ENCODE results near the gene TNFRSF1A. TPM values are rescaled to one million over a fixed set of nuclear protein-coding genes. Genes with fewer than 3 reads are reported as not detected.

TNFRSF1A gene
- total RNA-seq, 1 donor from 2014 or later = 127 TPM

DNA sequence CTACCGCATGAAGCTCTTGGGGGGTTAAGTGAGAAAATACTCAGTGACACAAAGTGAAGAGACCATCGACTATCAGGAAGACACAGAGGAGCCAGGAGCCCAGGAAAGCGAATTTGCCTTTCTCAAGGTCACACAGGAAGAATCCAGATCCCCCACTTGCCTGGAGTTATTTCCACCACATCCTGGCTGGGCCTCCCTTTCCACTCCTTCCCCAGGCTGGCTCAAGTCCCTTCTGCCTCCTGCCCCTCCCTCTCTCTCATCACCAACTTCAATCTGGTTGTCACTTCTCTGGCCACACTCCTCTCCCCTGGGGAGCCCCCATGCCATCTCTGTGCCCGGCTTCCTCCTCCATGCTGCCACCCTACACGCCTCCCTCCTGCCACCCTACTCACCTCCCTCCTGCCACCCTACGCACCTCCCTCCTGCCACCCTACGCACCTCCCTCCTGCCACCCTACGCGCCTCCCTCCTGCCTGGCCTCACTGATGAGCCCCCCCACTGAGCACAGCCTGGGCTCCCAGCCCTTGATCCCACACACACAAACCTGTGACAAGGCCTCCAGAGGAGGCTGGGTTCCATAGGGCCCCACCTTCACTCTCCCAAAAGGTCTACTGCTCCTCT, 27.1 kb upstream of the TNFRSF1A start:
- TF ChIP-seq, protein P1, sequence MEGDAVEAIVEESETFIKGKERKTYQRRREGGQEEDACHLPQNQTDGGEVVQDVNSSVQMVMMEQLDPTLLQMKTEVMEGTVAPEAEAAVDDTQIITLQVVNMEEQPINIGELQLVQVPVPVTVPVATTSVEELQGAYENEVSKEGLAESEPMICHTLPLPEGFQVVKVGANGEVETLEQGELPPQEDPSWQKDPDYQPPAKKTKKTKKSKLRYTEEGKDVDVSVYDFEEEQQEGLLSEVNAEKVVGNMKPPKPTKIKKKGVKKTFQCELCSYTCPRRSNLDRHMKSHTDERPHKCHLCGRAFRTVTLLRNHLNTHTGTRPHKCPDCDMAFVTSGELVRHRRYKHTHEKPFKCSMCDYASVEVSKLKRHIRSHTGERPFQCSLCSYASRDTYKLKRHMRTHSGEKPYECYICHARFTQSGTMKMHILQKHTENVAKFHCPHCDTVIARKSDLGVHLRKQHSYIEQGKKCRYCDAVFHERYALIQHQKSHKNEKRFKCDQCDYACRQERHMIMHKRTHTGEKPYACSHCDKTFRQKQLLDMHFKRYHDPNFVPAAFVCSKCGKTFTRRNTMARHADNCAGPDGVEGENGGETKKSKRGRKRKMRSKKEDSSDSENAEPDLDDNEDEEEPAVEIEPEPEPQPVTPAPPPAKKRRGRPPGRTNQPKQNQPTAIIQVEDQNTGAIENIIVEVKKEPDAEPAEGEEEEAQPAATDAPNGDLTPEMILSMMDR (IDR thresholded peaks at IDR 0.05) = no peak
- Mint-ChIP-seq H3K4me3 (ENCODE audit: unreplicated experiment) (no peak overlapping the region), H3K4me1 (ENCODE audit: low read depth) (peaks cover 31% of the 10 kb centered on the region), H3K36me3 (ENCODE audit: low read depth) (no peaks in the 10 kb centered on the region), H3K27me3 (ENCODE audit: low read depth) (no peaks in the 10 kb centered on the region), H3K9me3 (ENCODE audit: low read depth) (no peaks in the 10 kb centered on the region), H3K27ac (ENCODE audit: unreplicated experiment) (no peak overlapping the region)
- peak; percentile 68 for DNase-seq (ENCODE audit: low spot score)

DNA sequence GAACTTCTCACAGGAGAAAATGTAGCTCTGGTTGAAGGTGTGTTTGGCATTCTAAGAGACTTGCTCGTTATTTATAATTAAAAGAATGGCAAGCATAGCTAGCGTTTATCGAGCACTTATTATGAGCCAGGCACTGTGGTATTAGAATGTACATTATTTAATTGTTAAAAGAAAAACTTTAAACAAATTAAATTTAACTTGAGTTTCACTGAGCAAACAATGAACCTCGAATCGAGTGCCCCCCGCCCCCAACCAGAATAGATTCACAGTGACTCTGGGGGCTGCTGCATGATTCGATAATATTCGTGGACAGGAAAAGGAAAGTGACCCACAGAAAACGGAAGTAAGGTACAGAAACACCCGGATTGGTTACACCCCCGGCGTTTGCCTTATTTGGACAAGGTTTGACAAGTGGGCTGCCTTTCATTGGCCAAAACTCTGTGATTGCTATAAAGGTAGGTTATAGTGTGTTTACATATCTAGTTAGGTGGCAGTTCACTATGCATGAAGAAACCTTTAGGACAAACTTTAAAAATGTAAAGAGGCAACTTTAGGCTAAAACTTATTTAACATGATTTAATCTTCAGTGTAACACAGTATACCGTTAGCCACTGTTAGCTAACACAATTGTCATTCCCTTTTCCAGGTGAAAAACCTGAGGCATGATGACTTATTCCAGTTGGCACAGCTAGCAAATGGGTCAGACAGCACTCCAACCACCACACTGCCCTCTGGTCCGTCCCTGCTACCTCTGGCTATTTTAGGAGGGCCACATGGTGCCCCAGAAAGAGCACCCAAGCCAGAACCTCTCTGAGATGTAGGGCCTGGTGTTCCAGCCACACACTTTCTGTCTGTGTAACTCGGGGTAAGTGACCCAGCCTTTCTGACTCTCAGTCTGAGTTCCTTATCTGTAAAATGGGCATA, 26.4 kb upstream of the TNFRSF1A start:
- DNase-seq (ENCODE audit: low spot score) = peak; percentile 25
- Mint-ChIP-seq H3K9me3 (ENCODE audit: low read depth) (no peaks in the 10 kb centered on the region), H3K4me3 (ENCODE audit: unreplicated experiment) (no peak overlapping the region), H3K27me3 (ENCODE audit: low read depth) (no peaks in the 10 kb centered on the region), H3K4me1 (ENCODE audit: low read depth) (peaks cover 28% of the 10 kb centered on the region), H3K27ac (ENCODE audit: unreplicated experiment) (no peak overlapping the region), H3K36me3 (ENCODE audit: low read depth) (no peaks in the 10 kb centered on the region)
- TF ChIP-seq, protein P1 (IDR thresholded peaks at IDR 0.05) = no peak

DNA sequence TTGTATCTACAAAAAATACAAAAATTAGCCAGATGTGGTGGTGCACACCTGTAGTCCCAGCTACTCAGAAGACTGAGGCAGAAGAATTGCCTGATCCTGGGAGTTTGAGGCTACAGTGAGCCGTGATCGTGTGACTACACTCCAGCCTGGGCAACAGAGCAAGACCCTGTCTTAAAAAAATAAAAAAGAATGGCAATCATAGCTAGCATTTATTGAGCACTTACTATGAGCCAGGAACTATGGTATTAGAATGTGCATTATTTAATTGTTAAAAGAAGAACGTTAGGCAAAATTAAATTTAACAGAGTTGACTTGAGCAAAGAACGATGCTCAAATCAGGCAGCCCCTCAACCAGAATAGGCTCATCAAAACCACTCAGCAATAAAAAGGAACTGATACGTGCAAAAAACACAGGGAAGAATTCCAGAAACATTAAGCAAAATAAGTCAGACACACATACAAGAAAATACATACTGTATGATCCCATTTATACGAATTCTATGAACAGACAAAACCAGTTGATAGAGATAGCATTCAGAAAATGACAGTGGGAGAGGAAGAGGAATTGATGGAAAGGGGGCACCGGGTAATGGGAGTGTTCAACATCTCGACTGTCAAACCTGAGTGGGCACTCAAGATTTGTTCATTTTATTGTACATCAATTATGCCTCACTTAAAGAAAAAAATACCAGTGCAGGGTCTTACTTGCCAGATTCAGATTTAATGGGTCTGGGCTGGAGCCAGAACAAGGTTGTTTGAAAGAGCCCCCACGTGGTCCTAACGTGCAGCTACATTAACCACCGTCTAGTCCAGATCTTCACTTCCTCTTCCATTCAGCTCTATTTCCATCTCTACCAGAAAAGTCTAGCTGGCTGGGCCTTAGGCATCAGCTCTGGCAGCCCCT, 25.4 kb upstream of the TNFRSF1A start:
- TF ChIP-seq, protein P1 (IDR thresholded peaks at IDR 0.05) = peak; percentile 49
- H3K36me3 Mint-ChIP-seq (ENCODE audit: low read depth) = no peaks in the 10 kb centered on the region
- peak; percentile 10 for DNase-seq (ENCODE audit: low spot score)
- H3K27me3 Mint-ChIP-seq (ENCODE audit: low read depth) = no peaks in the 10 kb centered on the region
- H3K27ac Mint-ChIP-seq (ENCODE audit: unreplicated experiment) = no peak overlapping the region
- peaks cover 22% of the 10 kb centered on the region for H3K4me1 Mint-ChIP-seq (ENCODE audit: low read depth)
- H3K4me3 Mint-ChIP-seq (ENCODE audit: unreplicated experiment) = no peak overlapping the region
- H3K9me3 Mint-ChIP-seq (ENCODE audit: low read depth) = no peaks in the 10 kb centered on the region

- no peak for DNase-seq (ENCODE audit: low spot score)
- peaks cover 28% of the 10 kb centered on the region for H3K4me1 Mint-ChIP-seq (ENCODE audit: low read depth)
- H3K27me3 Mint-ChIP-seq (ENCODE audit: low read depth) = no peaks in the 10 kb centered on the region
- H3K9me3 Mint-ChIP-seq (ENCODE audit: low read depth) = no peaks in the 10 kb centered on the region
- H3K36me3 Mint-ChIP-seq (ENCODE audit: low read depth) = peaks cover 2% of the 10 kb centered on the region
- no peak overlapping the region for H3K27ac Mint-ChIP-seq (ENCODE audit: unreplicated experiment)
- TF ChIP-seq, protein P1 (IDR thresholded peaks at IDR 0.05) = no peak
- no peak overlapping the region for H3K4me3 Mint-ChIP-seq (ENCODE audit: unreplicated experiment)
Measured at GRCh38 chr12:6364044-6364374, 22.1 kb upstream of the TNFRSF1A start.
